HT-29 (cell line): ENCODE results near the gene RNF157. TPM values are rescaled to one million over a fixed set of nuclear protein-coding genes. Genes with fewer than 3 reads are reported as not detected.
"Not testable (repeated sequence)": the region's sequence is repeated elsewhere in the genome, so short reads cannot be mapped to it uniquely, and the experiment has no call there.

Experiments used
- DNase-seq: peaks from one replicate; pipeline ENCODE4 v3.0.0-alpha.2; 2015; ENCODE audit warnings: low spot score
- total RNA-seq: library from RNA; depleted of rRNA; stranded (reverse); fragments of >200 nt; shearing (Covaris generic); gene quantifications from 2 replicates; pipeline ENCODE4 v1.2.3, GENCODE V29; 2014

The RNF157 gene
- total RNA-seq, 1 experiment from 2014 or later: 3.9 TPM

DNA sequence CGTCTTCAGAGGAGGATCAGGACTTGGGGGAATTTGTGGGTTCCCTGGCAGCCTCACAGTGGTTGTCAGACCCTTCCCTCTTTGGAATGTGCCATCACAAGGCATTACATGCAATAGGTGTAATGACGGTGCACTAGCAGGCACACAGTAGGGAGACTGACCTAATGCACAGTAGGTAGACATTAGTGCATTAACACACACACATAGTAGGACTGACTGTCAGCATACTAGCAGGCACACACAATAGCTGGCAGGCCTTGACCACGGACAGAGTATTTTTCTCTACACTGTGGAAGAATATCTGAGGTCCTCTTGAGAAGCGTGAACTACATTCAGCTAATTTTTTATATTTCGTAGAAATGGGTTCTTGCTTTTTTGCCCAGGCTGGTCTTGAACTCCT, 14.0 kb upstream of the RNF157 start:
- DNase-seq: no peak

DNA sequence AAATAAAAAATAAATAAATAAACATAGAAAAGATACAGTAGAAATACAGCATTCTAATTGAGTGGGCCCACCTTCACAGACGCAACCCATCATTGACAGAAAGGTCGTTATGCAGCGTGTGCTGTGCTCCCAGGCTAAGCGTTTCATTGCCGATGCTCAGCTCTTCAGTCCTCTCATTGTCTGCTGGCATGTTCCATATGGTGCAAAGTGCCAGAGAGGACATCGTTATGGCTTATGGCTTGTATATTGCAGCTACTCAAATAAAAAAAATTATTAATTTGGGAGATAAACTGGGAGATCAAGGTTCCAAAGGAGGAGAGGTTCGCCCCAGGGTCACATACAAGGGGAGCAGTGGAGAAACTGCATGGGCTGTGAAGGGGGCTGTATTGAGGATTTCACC, 13.5 kb upstream of the RNF157 start:
- no peak for DNase-seq

DNA sequence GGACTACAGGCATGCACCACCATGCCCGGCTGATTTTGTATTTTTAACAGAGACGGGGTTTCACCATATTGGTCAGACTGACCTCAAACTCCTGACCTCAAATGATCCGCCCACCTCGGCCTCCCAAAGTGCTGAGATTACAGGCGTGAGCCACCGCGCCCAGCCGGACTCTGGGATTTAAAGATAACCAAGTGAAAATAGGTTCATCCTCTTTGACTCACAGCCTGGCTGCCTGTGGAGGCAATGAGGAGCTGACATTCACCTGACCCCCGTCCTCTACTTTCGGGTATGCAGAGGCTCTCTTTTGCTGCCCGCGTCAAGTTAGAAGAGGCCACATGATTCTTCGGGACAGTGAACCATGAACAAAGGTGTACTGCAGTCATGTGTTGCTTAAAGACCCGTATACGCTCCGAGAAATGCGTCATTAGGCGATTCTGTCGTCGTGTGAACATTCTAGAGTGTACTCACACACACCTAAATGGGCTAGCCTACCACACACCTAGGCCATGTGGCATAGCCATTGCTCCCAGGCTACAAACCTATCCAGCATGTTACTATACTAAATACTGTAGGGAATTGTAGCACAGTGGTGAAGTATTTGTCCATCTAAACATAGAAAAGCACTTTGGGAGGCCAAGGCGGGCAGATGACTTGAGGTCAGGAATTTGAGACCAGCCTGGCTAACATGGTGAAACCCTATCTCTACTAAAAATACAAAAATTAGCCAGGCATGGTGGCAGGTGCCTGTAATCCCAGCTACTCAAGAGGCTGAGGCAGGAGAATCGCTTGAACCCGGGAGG, 12.9 kb upstream of the RNF157 start:
- DNase-seq: not testable (repeated sequence)

DNA sequence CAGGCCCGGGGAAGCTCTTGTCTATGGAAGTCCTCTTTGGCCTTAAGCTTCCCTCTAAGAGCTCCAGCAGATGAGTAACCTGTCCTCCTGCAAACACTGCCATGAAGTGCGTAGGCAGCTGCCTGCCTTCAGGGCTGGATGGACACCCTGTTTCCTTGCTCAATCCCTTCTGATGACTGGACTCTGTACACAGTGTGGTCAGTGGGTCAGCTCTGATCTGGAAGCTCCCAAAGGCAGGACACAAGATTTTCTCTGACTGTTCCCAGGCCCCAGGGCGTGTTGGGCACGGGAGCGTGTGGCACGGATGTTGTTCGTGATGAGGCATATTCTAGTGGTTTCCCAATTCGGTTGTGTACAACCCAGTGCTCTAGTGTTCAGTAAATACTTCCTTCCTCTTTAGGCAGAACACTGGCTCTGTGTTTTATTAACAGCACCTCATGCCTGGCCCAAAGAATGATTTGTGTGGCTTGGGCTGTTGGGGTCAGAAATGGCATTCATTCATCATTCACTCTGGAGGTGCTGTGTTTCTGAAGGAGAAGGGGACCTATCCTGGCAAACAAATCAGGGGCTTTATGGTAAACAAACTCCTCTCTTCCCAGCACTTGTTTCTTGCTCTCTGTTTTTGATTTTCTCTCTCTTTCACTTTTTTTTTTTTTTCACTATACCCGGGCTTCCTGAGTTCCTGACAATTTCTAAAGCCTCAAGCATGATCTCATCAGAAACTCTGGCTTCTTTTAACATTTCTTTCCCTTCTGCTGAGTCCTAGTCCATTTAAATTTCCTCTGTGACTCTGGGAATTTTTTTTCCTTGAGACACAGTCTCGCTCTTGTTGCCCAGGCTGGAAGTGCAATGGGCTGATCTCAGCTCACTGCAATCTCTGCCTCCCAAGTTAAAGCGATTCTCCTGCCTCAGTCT, 12.0 kb upstream of the RNF157 start:
- DNase-seq: no peak

DNA sequence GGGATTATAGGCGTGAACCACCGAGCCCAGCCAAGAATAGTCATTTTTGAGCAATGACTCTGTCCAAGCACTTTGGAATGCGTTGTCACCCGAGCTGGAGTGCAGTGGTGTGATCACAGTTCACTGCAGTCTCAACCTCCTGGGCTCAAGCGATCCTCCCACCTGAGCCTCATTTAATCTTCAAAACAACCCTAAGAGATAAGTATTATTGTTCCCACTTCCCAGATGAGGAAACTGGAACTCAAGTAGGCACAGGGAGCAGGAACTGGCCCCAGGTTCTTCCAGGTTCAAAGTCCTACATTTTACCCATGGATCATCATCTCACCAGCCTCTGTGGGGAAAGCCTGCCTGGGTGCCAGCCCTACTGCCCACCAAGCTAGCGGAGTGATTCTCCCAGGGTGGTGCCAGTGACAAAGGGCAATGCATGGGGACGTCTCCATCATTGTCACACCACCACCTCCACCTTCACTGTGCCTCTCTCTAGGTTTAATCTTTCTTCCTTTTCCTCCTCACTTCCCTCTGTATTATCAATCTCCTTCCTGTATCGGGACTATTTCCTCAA, 11.3 kb upstream of the RNF157 start:
- no peak for DNase-seq

DNA sequence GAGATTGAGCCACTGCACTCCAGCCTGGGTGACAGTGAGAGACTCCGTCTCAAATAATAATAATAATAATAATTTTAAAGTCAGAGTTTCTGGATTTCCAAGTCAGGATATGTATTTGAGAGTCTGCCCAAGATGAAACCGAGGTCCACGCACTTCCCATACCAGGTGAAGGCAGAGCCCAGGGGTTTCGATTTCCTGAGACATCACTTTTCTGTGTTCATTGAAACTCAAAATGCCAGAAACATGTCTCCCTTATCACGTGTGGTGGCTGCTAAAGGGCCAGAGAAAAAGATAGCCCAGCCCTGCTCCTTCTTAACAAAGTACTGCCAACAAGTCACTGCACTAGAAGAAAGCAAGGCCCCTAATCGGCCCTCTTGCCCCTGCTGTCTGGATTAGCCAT, 9.8 kb upstream of the RNF157 start:
- DNase-seq: no peak

DNA sequence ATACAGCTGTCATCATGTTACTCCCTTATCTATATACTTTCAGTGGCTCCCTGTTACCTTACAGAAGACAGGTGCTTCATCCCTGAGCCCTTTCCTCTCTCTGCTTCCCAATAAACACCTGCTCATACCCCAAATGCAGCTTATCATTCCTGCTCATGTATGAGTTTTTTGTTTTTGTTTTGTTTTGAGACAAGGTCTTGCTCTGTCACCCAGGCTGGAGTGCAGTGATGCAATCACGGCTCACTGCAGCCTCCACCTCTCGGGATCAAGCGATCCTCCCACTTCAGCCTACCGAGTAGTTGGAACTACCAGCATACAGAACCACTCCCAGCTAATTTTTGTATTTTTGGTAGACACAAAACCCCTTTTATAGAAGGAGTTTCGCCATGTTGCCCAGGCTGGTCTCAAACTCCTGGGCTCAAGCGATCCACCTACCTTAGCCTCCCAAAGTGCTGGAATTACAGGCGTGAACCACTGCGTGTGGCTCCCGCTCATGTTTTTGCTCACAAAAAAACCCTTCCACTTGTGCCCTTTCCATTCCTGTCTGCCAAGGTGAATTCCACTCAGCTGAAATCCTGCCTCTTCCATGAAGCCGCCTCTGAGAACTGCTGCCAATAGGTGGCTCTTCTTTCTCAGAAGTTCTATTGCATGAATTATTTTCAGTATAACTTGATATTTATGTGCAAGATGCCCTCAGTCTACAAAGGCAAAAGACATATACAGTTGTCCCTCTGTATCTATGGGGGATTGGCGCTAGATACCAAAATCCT, 7.9 kb upstream of the RNF157 start:
- DNase-seq: no peak

DNA sequence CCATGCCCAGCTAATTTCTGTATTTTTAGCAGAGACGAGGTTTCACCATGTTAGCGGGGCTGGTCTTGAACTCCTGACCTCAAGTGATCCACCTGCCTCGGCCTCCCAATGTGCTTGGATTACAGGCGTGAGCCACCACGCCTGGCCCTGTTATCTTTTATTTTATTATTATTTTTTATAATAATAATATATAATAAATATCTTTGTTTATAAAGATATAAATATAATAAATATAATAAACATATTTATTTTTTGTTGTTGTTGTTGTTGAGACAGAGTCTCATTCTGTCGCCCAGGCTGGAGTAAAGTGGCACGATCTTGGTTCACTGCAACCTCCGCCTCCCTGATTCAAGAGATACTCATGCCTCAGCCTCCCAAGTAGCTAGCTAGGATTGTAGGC, 7.0 kb upstream of the RNF157 start:
- no peak for DNase-seq

DNA sequence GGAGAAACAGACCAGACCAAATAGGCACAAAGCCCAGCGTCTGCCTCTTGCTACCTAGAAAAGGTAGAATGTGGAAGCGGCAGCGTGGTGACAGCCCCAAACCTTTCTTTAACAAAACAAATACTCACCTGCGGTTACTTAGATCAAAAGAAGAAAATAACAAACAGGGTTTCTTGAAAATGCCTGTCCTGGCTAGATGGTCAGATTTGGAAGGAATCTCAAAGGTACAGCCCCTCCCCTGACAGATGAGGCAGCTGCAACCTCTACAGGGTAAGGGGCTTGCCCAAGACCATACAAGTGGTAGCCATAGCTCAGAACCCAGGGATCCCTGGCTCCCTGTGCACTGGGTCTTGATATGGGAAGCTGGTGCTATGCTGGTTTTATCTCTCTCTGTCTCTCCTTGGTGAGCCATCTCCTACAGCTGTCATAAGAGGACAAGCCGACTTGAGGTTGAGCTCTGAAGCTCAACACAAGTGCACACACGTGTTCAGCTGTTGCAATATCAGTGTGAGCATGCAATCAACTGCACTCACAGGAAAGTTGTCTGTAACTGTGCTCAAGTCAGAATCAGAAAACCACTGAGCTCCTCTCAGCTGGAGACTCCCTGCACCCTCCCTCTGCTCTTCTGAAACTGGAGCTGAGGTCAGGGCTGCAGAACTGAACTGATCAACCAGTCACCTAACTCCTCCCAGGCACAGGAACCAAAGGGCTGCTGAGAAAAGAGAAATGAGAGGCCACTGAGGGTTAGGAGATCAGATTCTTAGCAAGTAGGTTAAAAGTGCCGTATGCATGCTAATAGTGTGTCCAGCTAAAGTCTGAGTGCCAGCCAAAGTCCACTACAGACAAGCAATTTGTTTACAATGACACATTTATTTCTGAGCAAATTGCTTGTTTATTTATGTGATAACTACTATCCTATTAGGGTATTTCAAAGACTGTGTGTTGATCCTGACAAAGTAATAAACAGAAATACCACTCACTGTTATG, 6.1 kb upstream of the RNF157 start:
- DNase-seq: no peak

DNA sequence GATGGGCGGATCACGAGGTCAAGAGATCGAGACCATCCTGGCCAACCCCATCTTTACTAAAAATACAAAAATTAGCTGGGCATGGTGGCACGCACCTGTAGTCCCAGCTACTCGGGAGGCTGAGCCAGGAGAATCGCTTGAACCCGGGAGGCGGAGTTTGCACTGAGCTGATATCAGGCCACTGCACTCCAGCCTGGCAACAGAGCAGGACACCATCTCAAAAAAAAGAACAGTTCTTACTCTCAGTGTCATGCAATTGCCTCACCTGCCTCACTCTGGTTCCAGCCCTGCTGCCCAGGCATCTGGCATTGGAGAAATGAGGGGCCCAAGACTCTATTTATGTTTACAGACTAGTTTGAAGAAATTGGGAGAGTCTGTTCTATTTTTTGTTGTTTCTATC, 4.4 kb upstream of the RNF157 start:
- DNase-seq: not testable (repeated sequence)

DNA sequence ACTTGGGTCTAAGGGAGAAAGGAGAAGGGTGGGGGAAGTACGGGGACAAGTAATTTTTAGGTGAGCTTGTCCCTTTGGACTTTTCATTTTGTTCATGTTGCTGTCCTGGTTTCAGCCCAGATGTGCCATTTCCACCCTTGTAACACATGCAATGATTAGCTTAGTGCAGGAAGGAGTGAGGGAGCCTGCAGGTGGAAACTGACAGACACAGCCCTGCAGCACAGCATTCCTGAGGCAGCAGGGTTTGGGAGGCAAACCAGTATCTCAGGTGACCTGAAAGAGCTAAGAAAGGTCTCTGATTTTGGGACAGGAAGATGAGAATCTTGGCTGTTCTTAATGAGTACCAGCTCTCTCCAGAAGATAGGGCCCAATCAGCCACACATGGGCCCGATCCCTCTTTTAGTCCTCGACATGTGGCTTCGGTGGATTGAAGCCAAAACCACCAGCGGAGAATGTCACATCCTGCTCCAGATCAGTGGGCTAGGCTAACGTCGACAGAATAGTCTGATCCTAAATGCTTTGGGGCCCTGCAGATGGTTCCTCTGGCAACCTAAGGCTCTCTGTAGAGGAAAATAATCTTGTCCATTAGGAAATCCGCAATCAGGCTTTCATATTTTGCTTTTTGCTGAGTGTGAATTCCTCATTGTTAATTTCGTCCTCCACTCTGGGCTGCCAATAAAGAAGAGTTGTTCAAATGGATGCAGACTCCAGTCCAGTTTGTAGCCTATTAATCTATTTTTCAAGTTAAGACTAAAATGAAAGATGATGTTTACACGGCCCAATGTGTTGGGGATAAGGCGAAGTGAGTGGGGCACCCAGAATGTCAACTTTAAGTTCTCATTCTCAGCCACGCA, 3.8 kb upstream of the RNF157 start:
- DNase-seq: no peak

DNA sequence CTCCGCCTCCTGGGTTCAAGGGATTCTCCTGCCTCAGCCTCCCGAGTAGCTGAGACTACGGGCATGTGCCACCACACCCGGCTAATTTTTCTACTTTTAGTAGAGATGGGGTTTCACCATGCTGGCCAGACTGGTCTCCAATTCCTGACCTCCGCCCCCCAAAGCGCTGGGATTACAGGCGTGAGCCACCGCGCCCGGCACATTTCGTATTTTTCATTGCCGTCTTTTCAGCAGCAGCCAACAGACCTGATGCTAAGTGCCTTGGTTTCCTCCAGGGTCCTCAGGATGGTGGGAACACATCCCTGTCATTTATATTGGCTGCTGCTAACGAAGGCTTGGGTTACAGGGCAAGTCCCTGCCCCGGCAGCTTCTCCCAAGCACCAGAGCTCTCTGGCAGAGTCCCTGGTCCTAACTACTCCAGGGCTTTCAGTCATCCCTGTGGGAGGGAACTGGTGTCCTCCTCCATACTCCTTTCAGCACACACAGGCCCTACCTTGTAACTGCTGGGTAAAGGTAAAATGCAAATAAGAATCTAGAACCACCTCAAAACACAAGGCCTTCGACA, 1.5 kb upstream of the RNF157 start:
- DNase-seq: no peak

DNA sequence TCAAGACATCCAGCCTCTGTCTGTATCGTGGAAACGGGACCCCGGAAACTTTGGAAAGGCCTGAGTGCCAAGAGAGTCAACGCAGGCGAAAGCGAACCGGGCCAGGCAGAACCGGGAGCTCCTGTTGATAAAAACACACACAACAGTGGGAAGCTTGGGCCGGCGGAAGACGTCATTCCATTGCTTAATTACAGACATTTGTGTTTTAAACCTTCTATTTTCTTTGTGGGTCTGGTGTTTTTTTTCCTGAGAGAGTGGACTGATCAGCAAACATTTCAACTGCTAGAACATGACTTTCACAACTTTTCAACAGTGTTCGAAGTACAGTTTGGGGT, 878 bp upstream of the RNF157 start:
- DNase-seq: no peak

DNA sequence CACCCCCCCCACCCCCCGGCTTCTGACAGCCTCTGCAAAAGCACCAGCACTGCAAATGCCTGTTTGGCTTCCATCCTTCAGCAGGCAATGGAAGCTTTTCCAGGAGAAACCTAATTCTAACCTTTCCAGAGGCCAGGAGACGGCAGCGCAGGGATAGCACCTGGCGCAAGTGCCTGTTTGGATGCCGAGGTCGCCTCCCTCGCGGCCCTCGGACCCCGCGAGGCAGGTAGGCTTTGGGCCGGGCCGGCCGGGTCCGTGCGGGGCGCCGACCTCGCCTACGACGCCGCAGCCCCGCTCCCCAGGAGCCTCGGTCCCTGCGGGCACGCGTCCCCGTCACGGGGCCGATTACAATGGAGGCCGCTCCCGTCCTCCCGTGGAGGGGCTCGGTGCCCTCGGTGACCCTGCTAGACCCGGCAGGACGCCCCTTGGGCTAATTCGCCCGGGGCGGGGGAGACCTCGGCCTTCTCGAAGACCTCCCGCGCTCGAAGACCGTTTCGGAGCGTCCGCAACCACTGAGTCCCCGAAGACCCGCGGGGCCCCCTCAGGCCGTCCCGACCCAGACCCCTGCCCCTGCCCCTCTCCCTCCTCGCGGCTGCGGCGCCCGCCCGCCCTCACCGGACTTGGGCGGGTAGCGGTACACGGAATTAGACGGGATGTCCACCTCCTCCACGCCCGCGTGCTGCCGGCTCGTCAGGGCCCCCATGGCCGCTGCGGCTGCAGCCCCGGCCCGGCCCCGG, 587 bp downstream of the RNF157 start:
- no peak for DNase-seq

DNA sequence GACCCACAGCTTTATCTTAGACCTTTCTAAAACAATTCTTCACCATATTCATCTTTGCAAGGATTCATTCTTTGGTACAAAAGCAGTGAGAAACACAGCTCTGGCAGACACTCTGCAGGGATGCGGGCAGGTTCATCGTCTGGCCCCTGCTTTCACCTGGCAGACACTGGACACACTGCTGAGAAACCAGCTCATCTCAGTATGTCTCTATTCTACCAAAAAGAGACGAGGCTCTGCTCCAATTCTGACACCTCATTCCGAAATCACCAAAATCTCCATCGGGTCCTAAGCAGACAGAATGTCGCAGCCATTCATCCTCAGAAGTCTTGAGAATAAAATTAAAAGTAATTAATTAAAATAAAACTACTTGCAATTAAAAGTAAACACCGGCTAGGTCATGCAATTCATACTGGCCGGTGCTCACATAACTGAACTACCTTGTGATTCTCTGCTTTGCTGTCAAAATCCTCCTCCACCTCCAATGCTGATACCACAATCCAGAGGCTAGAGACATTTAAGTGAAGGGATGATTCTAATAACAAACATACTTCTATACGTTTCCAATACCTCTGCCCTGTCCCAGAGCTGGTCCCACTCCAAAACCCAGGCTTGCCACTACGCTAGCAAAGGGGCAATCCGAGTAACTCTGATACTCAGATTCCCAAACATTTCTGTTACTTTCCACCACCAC, 1.3 kb downstream of the RNF157 start:
- no peak for DNase-seq

DNA sequence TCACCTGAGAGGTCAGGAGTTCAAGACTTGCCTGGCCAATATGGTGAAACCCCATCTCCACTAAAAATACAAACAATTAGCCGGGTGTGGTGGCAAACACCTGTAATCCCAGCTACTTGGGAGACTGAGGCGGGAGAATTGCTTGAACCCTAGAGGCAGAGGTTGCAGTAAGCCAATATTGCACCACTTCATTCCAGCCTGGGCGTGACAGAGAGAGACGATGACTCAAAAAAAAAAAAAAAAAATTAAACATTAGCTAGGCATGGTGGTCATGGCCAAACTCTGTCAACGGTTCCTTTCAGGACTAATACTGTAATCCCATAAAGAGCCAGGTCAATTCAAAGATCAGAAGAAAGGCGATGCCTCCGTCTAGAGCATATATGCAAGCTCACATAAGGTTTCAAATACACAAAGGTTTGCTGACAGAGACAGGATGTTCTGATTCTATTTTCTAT, 2.4 kb downstream of the RNF157 start:
- no peak for DNase-seq

DNA sequence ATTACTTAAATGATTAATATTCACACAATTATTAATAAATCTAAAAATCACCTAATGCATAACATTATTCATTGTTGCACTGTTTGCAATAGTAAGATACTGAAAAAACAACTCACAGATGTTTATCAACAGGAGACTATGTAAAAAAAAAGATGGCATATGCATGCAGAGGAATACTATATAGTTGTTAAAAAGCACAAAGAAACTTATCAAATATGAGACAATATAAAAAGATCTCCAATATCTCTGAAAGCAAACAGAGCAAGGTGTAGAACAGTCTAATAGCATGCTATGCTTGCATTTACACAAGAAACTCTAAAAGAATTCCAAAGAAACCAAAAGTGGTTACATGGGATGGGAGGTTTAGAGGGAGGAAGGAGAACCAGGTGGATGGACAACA, 3.7 kb downstream of the RNF157 start:
- DNase-seq: no peak

DNA sequence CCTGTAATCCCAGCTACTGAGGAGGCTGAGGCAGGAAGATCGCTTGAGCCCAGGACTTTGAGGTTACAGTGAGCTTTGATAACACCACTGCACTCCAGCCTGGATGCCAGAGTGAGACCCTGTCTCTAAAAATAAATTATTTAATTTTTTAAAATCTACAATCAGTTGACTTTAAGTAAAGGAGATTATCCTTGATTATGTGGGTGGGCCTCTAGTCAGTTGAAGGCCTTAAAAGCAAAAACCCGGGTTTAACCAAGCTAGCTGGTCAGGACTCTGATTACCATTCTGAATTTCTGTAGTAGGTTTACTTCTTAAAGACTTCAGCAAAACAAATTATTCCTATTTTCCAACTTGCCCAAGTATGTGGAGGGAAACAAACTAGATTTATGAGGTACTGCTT, 4.4 kb downstream of the RNF157 start:
- no peak for DNase-seq
